SK-N-SH (cell line): ENCODE measurements around the gene CSTB. TPM values are rescaled to one million over a fixed set of nuclear protein-coding genes. Genes with fewer than 3 reads are reported as not detected.

Source experiments
- CTCF ChIA-PET: fragments of 300-600, 350-600 bp; formaldehyde crosslinking; extraction: SDS; loops from one replicate; lab custom pipeline; 2021; lab: Yijun Ruan, JAX
- POLR2A ChIA-PET: fragments of 350-600 bp; sonication (Branson Sonifier 250); formaldehyde crosslinking; extraction: SDS; loops from one replicate; lab custom pipeline; 2020; ENCODE audit warnings: antibody characterized with exemption, inconsistent platforms; lab: Yijun Ruan, JAX
- DNase-seq: peaks from one replicate; pipeline ENCODE4 v3.0.0; 2012
- H2AFZ ChIP-seq: fragments of 200-600 bp; sonication (generic); 2 replicates; pipeline ENCODE4 v1.8.1; 2016; ENCODE audit warnings: antibody characterized with exemption, mild to moderate bottlenecking, low read depth
- H3F3A ChIP-seq: fragments of 200-600 bp; sonication (generic); replicated peaks from 2 replicates; pipeline ENCODE3; 2016; ENCODE audit warnings: antibody characterized with exemption, mild to moderate bottlenecking; ENCODE audit not compliant: insufficient read depth
- H3K27ac ChIP-seq, 2 experiments: fragments of 200-500 bp in 1 of 2; fragments of 200-600 bp in 1 of 2; sonication (Bioruptor generic) in 1 of 2; sonication (generic), shearing (Covaris generic) in 1 of 2; 2 replicates each; pipeline versions ENCODE4 v1.5.1 to v1.6.1; 2014 to 2016; ENCODE audit warnings: low read depth in 2 of 2, inconsistent platforms in 1 of 2, low read length in 1 of 2, mild to moderate bottlenecking in 1 of 2, mixed read lengths in 1 of 2
- H3K27me3 ChIP-seq: fragments of 200-600 bp; sonication (generic), shearing (Covaris generic); 2 replicates; pipeline ENCODE4 v1.6.1; 2016; ENCODE audit warnings: mixed run types; ENCODE audit not compliant: insufficient read depth
- H3K36me3 ChIP-seq, 2 experiments: fragments of 200-500 bp in 1 of 2; fragments of 200-600 bp in 1 of 2; sonication (Bioruptor generic) in 1 of 2; sonication (generic) in 1 of 2; replicated peaks in 1 of 2; 2 replicates each; pipeline versions ENCODE3 to v1.5.1; 2014 to 2016; ENCODE audit warnings: low read length in 1 of 2, mild to moderate bottlenecking in 1 of 2; ENCODE audit not compliant: insufficient read depth in 2 of 2, control insufficient read depth in 1 of 2
- H3K4me1 ChIP-seq, 2 experiments: fragments of 200-500 bp in 1 of 2; fragments of 200-600 bp in 1 of 2; sonication (Bioruptor generic) in 1 of 2; sonication (generic), shearing (Covaris generic) in 1 of 2; 2 replicates each; pipeline versions ENCODE4 v1.5.1 to v1.6.1; 2014 to 2016; ENCODE audit warnings: low read depth in 1 of 2, low read length in 1 of 2, mixed run types in 1 of 2; ENCODE audit not compliant: insufficient read depth in 2 of 2, control insufficient read depth in 1 of 2
- H3K4me2 ChIP-seq: fragments of 200-600 bp; sonication (generic), shearing (Covaris generic); 2 replicates; pipeline ENCODE4 v1.6.1; 2017; ENCODE audit warnings: mixed run types
- H3K4me3 ChIP-seq, 2 experiments: fragments of 200-500 bp in 1 of 2; fragments of 200-600 bp in 1 of 2; sonication (Bioruptor generic) in 1 of 2; sonication (generic), shearing (Covaris generic) in 1 of 2; 2 replicates each; pipeline versions ENCODE4 v1.5.1 to v1.8.1; 2014 to 2016; ENCODE audit warnings: low read depth in 2 of 2, inconsistent platforms in 1 of 2, low read length in 1 of 2, mild to moderate bottlenecking in 1 of 2, mixed read lengths in 1 of 2, moderate library complexity in 1 of 2
- H3K79me2 ChIP-seq: fragments of 200-600 bp; sonication (generic); 2 replicates; pipeline ENCODE4 v1.8.1; 2017; ENCODE audit warnings: mild to moderate bottlenecking; ENCODE audit not compliant: insufficient read depth
- H3K9ac ChIP-seq: fragments of 200-600 bp; sonication (generic); 2 replicates; pipeline ENCODE4 v1.6.1; 2017; ENCODE audit warnings: mixed run types
- H3K9me2 ChIP-seq: fragments of 200-600 bp; sonication (generic); 2 replicates; pipeline ENCODE4 v1.6.1; 2017; ENCODE audit warnings: mixed run types
- H3K9me3 ChIP-seq: fragments of 200-600 bp; sonication (generic); 2 replicates; pipeline ENCODE4 v1.6.1; 2017; ENCODE audit warnings: mixed run types, mild to moderate bottlenecking, moderate library complexity
- H4K20me1 ChIP-seq: fragments of 200-600 bp; sonication (generic); 2 replicates; pipeline ENCODE4 v1.6.1; 2017; ENCODE audit warnings: mild to moderate bottlenecking, mixed run types; ENCODE audit not compliant: insufficient read depth
- CHD2 ChIP-seq: fragments of 150-350 bp; IDR thresholded peaks from 2 replicates; pipeline ENCODE4 v1.6.1; 2018; ENCODE audit warnings: low read length; ENCODE audit not compliant: partially characterized antibody
- FOXM1 ChIP-seq: IDR thresholded peaks from 2 replicates; pipeline ENCODE4 v1.4.0; 2012; ENCODE audit warnings: low read depth, mild to moderate bottlenecking
- GATA2 ChIP-seq: sonication (generic); formaldehyde crosslinking; IDR thresholded peaks from 2 replicates; pipeline ENCODE4 v1.5.0; 2020; ENCODE audit warnings: mild to moderate bottlenecking, missing genetic modification reagents
- MEF2A ChIP-seq: IDR thresholded peaks from 2 replicates; pipeline ENCODE4 v1.4.0; 2012; ENCODE audit warnings: low read depth, borderline replicate concordance
- MXI1 ChIP-seq: IDR thresholded peaks from 2 replicates; pipeline ENCODE4 v1.6.1; 2012; ENCODE audit warnings: mild to moderate bottlenecking, low read depth, low read length, improper control_type of control experiment
- NFIC ChIP-seq: IDR thresholded peaks from 2 replicates; pipeline ENCODE4 v1.4.0; 2012; ENCODE audit warnings: borderline replicate concordance
- RCOR1 ChIP-seq: fragments of 150-350 bp; IDR thresholded peaks from 2 replicates; pipeline ENCODE4 v1.6.1; 2017; ENCODE audit warnings: antibody characterized with exemption, low read length
- RFX5 ChIP-seq: IDR thresholded peaks from 2 replicates; pipeline ENCODE4 v1.6.1; 2012; ENCODE audit warnings: mild to moderate bottlenecking, improper control_type of control experiment, low read length
- RXRA ChIP-seq: IDR thresholded peaks from 2 replicates; pipeline ENCODE4 v1.4.0; 2012; ENCODE audit warnings: low read depth, mild to moderate bottlenecking, borderline replicate concordance
- TAF1 ChIP-seq: IDR thresholded peaks from 2 replicates; pipeline ENCODE4 v1.6.1; 2012; ENCODE audit warnings: low read depth, mild to moderate bottlenecking, low read length, moderate library complexity, borderline replicate concordance
- USF1 ChIP-seq: IDR thresholded peaks from 2 replicates; pipeline ENCODE4 v1.4.0; 2012; ENCODE audit warnings: low read depth, borderline replicate concordance
- USF2 ChIP-seq: fragments of 150-350 bp; IDR thresholded peaks from 2 replicates; pipeline ENCODE4 v1.6.1; 2017; ENCODE audit warnings: antibody characterized with exemption, low read length, low read depth, borderline replicate concordance
- ZBTB33 ChIP-seq: IDR thresholded peaks from 2 replicates; pipeline ENCODE4 v1.4.0; 2012; ENCODE audit warnings: low read depth, borderline replicate concordance
- WGBS: methylation state at CpG from one replicate; pipeline ENCODE4 v1.1.6; 2017; ENCODE audit warnings: low lambda C conversion rate; 5-methylcytosine and 5-hydroxymethylcytosine counted together
- polyA plus RNA-seq, 3 experiments: library from polyadenylated mRNA; depleted of rRNA; stranded (reverse); fragments of >200 nt; gene quantifications; 2 replicates each; pipeline ENCODE4 v1.2.3, GENCODE V29; 2012

CSTB gene
- polyA plus RNA-seq, 1 of the 3 experiments (the other 2 are of a cell fraction) = 101 TPM

- H3K4me1 ChIP-seq = peaks cover under 1 to 11% of the 10 kb centered on the region in 2 experiments; a peak in 2 of 4 replicates
- no peak overlapping the region for H3K27ac ChIP-seq
- WGBS = 94% methylated on average over 25 of the region's 25 CpGs
- H2AFZ ChIP-seq = no peak overlapping the region
- no peaks in the 10 kb centered on the region for H3K9me3 ChIP-seq
- peaks cover 18% of the 10 kb centered on the region; the same call in 1 of the 2 replicates for H4K20me1 ChIP-seq
- H3K9me2 ChIP-seq = no peaks in the 10 kb centered on the region
- peaks cover 8 to 9% of the 10 kb centered on the region in 2 experiments for H3K36me3 ChIP-seq
- H3K79me2 ChIP-seq = peaks cover 39% of the 10 kb centered on the region
- ChIA-PET POLR2A (no interaction called here), CTCF (interaction anchor here (1.2 to 1.4 kb wide), 2 partner anchors 8 to 10 kb away, joined by 3 read pairs; no protein-coding TSS in a partner anchor)
- no peaks in the 10 kb centered on the region for H3K27me3 ChIP-seq
- H3K9ac ChIP-seq = no peak overlapping the region
- no peak overlapping the region for H3K4me3 ChIP-seq
- DNase-seq = no peak
- H3K4me2 ChIP-seq = no peak overlapping the region
- TF ChIP-seq USF1 (no peak), RXRA (no peak)
- peaks cover 9% of the 10 kb centered on the region for H3F3A ChIP-seq
Observed at GRCh38 chr21:43736224-43736883, 39.8 kb downstream of the CSTB start.

GRCh38 chr21:43735236-43736091, 40.6 kb downstream of the CSTB start:
- H3K79me2 ChIP-seq = peaks cover 48% of the 10 kb centered on the region
- peaks cover 0 to 11% of the 10 kb centered on the region in 2 experiments; a peak in 1 of 4 replicates for H3K4me1 ChIP-seq
- H3K9me3 ChIP-seq = no peaks in the 10 kb centered on the region
- WGBS = 89% methylated on average over 7 of the region's 22 CpGs
- H3K4me3 ChIP-seq = no peak overlapping the region
- H4K20me1 ChIP-seq = peaks cover 17% of the 10 kb centered on the region; the same call in 1 of the 2 replicates
- H3K36me3 ChIP-seq = peaks cover 8 to 12% of the 10 kb centered on the region in 2 experiments
- POLR2A ChIA-PET = no interaction called here
- no peak overlapping the region for H2AFZ ChIP-seq
- H3K4me2 ChIP-seq = no peak overlapping the region
- H3K27me3 ChIP-seq = no peaks in the 10 kb centered on the region
- H3F3A ChIP-seq = peaks cover 9% of the 10 kb centered on the region
- no peak for DNase-seq
- no peak overlapping the region for H3K9ac ChIP-seq
- H3K9me2 ChIP-seq = no peaks in the 10 kb centered on the region
- CTCF ChIA-PET = interaction anchor here (1.2 kb wide), 1 partner anchor 9 kb away, joined by 3 read pairs; no protein-coding TSS in a partner anchor
- TF ChIP-seq GATA2 (CRISPR knock-in tag) = no peak
- TF ChIP-seq NFIC = no peak
- no peak for TF ChIP-seq MXI1
- TF ChIP-seq CHD2 = no peak
- no peak for TF ChIP-seq RCOR1
- no peak overlapping the region for H3K27ac ChIP-seq

- WGBS = 54% methylated on average over 5 of the region's 9 CpGs
- ChIA-PET CTCF (no interaction called here), POLR2A (no interaction called here)
- H2AFZ ChIP-seq = no peak overlapping the region
- no peaks in the 10 kb centered on the region for H3K9me3 ChIP-seq
- TF ChIP-seq USF2 = no peak
- no peak for TF ChIP-seq CHD2
- TF ChIP-seq FOXM1 = no peak
- TF ChIP-seq ZBTB33 = no peak
- no peak for TF ChIP-seq TAF1
- TF ChIP-seq MEF2A = no peak
- TF ChIP-seq RFX5 = no peak
- H3K36me3 ChIP-seq = peaks cover 8 to 12% of the 10 kb centered on the region in 2 experiments
- peaks cover 10% of the 10 kb centered on the region for H3F3A ChIP-seq
- H3K9me2 ChIP-seq = no peaks in the 10 kb centered on the region
- no peak overlapping the region for H3K4me2 ChIP-seq
- H3K79me2 ChIP-seq = peaks cover 54% of the 10 kb centered on the region
- no peak for DNase-seq
- 0 out of 2 replicates have a peak, but pooled peaks cover 16% of the 10 kb centered on the region for H4K20me1 ChIP-seq
- H3K27me3 ChIP-seq = no peaks in the 10 kb centered on the region
- no peak overlapping the region for H3K27ac ChIP-seq
- H3K4me1 ChIP-seq = peaks cover under 1 to 12% of the 10 kb centered on the region in 2 experiments; a peak in 2 of 4 replicates
- no peak overlapping the region for H3K9ac ChIP-seq
- no peak overlapping the region for H3K4me3 ChIP-seq
Observed at GRCh38 chr21:43734928-43735229, 41.2 kb downstream of the CSTB start.
